Fibroblast of skin of left quadriceps (primary cell): Measurements from ENCODE around the gene STK11.

Source experiments
- DNase-seq, 2 experiments: peaks; one replicate each; pipeline ENCODE4 v3.0.0-alpha.2; 2013; ENCODE audit warnings: low read depth in 2 of 2

STK11 gene

DNA sequence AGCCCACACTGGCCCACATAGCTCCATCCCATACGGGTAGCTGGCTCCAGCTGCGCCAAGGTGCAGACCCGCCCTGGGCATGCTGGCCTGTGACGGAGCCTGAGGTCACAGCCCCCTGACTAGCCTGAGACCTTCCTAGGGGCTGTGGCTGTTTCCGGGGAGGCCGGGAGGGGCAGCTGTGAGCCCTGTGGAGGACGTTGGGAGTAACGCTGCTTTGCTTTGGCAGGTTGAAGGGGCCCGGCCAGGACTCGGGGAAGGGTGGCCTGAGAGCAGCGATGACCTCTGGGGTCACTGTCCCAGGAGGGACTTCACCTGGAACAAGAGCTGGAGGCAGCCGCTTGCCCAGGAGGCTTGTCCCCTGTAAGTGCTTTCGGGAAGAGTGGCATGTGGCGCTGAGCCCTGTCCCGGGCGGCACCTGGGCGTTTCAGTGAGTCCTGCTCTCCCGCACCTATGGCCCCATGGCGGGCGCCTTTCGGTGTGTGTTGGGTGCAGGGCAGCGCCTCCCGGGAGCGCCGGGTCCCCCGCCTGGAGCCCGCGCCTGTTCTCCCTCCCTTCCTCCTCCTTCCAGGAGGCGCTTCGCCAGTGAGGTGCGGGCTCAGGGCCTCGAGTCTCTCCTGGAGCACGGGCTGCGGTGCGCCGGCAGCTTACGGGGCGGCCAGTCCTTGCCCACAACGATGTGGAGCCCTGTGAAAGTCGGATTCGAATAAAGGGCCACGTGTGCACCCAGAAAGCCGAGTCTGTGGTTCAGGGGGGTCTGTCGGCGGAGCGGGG is 68.7 kb downstream of the STK11 start:
- no peak for DNase-seq

DNA sequence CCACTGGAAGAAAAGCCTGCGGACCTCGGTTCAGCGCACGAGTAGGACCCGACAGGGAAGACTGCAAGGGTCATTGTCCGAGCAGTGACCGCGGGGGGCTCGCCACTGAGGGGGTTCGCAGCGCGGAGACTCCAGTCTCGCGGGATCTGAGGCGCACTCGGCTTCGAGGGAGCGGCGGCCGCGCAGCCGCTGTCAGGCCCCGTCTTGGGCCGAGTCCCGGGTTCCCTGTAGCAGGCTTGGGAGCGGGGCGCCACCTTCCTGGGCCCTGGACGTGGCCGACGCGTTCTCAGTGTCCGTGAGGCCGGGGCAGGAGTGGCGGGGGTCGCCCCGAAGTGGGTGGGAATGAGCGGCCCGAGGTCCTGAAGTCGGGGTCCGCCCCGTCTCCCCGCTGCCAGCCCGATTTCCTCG is 69.3 kb downstream of the STK11 start:
- no peak for DNase-seq

DNA sequence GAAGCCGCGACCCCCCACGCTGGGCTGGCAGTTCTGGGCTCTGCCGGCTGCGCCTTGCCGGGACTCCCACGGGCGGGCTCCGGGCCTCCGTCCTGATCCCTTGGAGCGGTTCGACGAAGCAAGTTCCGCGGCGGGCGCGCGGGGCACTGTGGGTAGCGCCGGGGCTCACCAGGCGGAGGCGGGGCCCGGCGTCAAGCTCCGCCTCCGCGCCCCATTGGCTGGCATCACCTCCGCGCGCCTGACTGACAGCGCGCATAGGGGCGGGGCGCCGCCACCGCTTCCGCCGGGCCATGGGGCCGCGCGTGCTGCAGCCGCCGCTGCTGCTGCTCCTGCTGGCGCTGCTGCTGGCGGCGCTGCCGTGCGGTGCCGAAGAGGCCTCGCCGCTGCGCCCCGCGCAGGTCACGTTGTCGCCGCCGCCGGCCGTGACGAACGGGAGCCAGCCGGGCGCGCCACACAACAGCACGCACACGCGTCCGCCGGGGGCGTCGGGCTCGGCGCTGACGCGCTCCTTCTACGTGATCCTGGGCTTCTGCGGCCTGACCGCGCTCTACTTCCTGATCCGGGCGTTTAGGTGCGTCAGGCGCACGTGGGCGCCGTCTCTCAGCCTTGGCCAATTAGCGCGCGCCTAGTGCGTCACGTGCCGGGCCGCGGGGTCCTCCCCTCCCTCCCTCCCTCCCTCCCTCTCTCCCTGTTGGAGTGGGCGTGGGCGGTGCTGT is 69.8 kb downstream of the STK11 start, which contains the start of gene FAM174C:
Gene FAM174C, plus strand, starts transcription at position 271 of the 716 bp plus-strand sequence. Its CDS starts 20 bp downstream, at position 291.
- DNase-seq: peak; percentile 92 to 93

DNA sequence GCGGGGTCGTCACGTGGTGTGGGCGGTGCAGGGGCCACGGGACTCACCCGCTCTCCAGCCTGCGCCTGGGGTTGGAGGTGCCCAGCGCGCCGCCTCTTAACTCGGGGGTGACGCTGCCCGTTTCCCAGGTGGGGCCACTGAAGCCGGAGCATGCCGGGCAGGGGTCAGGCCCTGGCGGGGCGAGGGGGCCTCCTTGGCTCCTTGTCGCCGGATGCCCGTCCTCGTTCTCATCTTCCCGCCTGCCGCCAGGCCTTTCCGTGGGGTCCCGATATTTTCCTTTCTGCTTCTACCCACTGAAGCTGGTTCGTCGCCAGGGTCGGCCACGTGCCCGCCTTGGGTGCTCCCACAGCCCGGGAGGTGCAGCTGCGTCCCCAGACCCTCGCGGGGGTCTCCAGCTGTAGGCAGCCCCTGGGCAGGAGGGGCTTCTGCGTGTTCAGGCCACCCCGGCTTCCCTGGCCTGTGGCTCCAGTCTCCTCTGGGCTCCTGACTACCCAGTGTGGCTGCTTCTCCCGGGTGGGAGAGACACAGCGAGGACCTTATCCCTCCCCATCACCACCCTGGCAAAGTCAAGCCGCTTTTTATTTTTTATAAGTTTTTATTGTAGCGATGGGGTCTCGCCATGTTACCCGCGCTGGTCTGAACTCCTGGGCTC is 70.5 kb downstream of the STK11 start:
- DNase-seq: no peak

DNA sequence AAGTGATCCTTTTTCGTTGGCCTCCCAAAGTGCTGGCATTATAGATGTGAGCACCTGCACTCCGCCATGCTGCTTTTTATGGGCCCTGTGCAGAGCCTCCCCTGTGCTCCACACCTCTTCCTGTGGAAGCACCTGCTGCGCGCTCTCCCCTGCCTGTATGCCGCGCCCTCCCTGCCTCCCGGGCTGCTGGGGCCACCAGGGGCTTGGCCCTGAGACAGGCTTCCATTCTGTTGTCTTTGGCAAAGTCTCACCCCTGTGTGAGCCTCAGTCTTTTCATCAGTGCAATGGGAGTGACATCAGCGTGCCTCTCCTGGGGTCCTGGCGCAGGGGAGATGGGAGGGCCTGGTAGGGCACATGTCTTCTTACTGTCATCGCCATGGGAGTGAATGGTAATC is 71.0 kb downstream of the STK11 start:
- DNase-seq: no peak

DNA sequence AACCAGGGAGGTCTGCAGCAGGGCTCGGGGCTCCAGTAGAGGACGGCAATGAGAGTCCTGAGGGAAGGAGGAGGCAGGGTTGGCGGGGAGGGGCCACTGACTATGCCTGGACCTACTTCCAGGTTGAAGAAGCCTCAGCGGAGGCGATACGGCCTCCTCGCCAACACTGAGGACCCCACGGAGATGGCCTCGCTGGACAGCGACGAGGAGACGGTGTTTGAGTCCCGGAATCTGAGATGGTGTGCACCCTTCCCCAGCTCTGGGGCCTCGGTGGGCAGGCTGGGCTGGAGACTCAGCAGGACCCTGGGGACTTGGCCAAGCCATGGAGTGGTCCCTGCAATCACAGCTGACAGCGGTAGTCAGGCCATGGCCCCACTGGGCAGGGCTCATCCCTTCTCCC is 71.5 kb downstream of the STK11 start:
- no peak for DNase-seq
